GM18498 (cell line): Measurements from ENCODE around the gene AWAT1.
A peak's percentile ranks its signal among the peaks of the same experiment; 100 is the strongest.
"Not testable (repeated sequence)": the region's sequence is repeated elsewhere in the genome, so short reads cannot be mapped to it uniquely, and the experiment has no call there.

Source experiments
- ATAC-seq: cut with Tn5 transposase; IDR thresholded peaks from one replicate; pipeline ENCODE4 v1.9.1; 2021; ENCODE audit warnings: mild to moderate bottlenecking, moderate library complexity; ENCODE audit not compliant: unreplicated experiment

AWAT1 gene

DNA sequence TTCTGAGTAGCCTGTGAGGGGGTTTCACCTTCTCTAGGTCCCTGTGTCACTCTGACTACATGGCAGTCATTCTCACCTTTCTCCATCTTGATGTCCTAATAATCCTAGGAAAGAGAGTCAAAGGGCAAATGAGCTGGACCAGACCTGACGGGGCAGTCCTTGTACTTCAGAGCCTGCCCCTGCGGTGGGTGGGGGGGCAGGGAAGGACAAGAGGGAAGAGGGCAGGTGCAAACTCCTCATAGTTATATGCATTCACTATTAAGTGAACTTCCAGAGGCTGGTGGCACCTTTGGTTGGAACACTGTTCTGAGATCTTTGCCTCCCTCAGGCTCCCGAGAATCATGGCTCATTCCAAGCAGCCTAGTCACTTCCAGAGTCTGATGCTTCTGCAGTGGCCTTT lies at the start of gene AWAT1:
TSS of gene AWAT1 (plus strand) at position 301 of the 400 bp plus-strand sequence. CDS start at position 342, 41 bp downstream.
- no peak for ATAC-seq

DNA sequence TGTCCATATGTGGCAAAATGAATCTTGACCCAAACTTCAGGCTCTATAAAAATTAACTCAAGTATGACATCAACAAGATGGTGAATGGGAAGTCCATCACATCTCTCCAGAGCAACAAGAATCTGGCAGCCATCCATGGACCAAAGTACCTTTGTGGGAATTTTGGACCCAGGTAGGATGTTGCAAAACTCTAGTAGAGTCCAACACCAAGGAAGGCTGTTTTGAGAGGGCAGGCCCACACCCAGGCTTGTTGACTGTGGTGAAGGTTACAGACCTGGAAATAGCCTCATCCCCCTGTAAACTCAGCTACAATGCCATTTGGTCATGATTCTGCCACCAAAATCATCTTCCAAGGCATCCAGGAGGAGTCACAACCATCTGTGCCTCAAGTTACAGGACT lies 44.2 kb upstream of the AWAT1 start:
- no peak for ATAC-seq

DNA sequence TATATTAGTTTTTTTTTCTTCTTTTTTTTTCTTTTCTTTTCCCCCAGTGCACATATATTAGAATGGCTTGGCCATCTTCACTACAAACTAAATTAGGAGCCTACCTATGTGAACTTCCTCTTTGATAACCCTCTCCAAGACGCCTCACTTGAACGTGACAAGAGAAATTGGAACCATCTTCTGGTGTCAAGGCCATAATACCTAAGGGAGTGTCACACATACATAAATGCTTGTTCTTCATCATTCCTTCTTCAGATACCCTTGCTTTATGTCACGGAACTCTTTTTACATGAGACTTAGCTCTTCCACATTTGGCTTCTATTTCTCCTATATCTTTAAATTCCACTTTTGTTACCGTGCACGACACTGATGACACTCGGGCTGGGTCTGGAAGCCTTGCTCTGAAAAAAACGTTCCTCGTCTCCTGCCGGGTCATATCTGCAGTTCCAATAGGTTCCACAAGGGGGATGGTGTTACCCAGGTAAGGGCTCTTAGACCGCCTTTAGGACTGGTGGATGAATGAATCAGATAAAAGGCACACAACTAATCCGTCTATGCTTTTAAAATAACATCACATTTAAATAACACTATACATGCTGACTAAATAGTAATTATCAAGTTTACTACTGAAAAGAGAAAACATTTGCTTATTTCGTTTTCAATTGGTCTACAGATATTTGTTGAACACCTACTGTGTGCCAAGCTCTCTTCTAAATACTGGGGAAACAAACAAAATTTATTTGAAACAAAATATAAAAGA lies 37.3 kb upstream of the AWAT1 start:
- ATAC-seq = peak; percentile 73

DNA sequence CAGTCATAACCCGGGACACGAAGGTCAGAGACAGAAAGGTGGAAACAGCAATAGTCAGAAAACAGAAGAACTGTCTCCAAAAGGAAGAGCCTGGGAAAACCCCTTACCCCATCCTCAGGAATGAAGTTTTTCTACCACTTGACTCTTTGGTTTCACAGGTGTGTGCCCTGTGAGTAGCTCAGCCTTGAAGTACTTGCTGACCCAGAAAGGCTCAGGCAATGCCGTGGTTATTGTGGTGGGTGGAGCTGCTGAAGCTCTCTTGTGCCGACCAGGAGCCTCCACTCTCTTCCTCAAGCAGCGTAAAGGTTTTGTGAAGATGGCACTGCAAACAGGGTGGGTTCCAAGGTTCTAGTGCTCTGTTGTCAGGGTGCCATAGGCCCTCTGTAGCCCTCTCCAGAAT lies 32.7 kb upstream of the AWAT1 start:
- no peak for ATAC-seq

DNA sequence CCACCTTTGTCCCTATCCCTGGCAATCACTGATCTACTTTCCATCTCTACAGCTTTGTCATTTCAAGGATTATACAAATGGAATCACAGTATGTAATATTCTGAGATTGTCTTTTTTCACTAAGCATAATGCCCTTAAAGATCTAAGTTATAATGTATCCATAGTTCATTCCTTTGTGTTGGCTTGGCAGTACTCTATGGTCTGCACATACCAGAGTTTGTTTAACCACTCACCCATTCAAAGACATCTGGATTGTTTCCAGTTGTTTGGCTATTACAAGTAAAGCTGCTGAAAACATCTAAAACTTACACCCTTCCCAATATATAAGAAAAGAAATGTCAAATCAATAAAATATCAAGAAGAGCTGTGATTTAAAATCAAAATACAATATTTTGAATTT lies 26.0 kb upstream of the AWAT1 start:
- no peak for ATAC-seq

DNA sequence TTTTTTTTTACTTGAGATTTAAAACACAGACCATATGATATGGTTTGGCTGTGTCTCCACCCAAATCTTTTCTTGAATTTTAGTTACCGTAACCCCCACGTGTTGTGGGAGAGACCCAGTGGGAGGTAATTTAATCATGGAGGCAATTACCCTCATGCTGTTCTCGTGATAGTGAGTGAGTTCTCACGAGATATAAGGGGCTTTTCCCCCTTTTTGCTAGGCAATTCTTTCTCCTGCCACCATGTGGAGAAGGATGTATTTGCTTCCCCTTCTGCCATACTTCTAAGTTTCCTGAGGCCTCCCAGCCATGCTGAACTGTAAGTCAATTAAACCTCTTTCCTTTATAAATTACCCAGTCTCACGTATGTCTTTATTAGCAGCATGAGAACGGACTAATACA lies 24.9 kb upstream of the AWAT1 start:
- ATAC-seq = not testable (repeated sequence)

DNA sequence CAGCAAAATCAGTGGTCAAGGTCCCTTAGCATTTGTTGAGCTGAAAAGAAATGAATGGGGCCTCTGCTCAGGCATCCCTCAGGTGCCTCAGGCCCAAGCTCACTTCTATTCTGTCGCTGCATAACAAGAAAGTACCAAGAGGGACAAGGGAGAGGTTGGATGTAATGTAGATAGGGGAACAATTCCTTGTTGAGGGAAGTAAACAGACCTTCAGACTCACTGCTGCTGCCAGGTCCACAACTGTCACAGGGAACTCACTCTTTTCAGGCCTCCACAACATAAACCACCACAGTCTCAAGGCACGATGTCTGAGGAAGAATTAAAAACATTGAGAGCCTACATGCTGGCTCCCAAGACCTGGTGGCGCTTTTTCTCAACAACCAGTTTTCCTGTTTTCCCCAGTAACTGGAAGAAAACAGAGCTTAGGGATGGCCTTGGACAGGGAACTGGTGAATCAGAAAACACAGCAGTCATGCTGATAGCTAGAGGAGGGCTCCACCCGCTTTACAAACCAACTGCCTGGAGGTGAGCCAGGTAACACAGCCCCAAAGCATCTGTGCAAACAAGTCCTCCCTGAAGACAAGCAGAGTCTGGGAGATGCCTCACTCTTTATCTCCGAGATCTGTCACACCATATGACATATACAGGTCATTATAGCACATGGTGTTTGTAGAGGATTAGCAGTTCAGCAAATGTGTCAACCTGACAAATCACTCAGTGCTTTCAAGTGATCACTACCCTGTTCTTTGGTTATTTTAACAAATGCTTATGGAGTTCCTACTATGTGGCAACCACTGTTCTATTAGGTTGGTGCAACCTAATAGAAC lies 14.3 kb upstream of the AWAT1 start:
- no peak for ATAC-seq

DNA sequence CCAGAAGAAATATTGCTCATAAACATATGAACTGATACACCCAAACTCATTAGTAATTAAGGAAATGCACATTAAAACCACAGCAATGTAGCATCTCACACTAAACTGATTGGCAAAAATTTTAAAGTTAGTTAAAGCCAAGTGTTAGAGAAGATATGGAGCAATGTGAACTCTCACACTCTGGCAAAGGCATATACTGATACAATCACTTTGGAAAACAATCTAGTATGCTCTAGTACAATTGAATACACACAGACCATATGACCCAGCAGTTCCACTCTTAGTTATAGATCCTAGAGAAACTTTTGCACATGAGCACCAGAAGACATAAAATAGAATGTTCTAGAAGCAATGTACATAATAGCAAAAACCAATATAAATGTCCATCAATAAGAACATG lies 8.4 kb upstream of the AWAT1 start:
- ATAC-seq = no peak

DNA sequence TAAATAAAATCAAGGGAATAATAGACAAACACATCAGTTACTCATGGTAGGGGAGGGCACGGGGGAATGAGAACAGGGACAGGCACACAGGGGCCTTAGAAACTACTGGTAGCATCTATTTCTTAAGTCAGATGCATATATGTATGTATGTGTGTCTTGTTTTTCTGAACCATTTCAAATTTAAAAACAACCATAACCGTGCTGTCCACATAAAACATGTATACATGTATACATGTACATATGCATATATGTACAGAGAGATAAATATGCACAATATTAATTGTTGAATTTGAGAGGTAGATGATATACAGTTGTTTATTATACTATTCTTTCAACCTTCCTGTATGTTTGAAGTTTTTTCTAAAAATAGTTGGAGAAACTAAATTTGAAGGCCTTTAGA lies 7.8 kb upstream of the AWAT1 start:
- ATAC-seq = no peak

DNA sequence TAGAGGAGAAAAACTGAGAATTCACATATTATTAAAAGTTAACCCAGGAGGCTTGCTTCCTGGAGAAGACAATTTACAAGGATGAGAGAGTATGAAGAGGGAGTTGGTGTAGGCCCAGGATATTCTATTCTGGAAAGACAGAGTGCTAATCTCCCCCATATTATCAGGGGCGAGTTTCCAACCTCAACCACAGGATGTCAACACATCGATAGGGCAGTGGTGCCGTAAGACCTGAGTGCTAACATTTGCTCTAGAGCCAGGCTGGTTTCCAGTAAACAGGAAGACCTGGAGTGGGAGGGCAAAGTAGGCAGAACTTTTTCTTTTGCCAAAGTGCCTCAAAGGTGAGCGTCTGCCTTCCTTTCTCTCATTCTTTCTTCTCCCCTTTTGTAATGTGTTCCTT lies 2.8 kb upstream of the AWAT1 start:
- ATAC-seq = no peak

DNA sequence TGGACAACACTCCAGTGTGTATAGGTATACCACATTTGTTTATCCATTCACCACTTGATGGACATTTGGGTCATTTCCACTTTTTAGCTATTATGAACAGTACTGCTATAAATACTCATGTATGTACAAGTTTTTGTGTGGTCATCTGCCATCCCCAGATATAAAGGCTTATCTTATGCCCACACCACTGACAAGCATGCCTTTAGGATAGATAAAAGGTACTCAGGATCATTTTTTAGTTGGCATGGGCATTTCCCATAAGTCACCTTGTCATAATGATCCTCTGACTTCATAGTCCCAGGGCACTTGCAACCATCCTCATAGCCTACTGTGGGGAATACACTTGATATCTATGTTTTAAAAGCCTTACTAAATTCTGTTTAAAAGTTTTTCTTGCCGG lies 6.3 kb downstream of the AWAT1 start:
- ATAC-seq = no peak

DNA sequence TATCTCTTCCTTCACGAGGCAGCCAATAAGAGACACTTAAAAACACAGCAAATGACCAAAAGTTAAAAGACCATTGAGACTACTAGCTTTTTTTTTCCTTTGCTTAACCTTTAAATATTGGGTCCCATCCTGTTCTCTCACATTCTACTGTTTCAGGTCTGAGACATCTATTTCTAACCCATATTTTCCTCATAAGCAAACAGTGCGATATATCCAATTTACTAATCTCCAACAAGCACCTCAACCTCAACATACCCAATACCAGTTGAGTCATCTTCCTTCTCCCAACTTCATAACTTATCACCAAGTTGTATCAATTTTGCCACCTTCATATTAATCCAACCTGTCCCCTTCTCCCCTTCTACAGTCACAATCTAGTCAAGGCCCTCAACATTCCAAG lies 7.0 kb downstream of the AWAT1 start:
- ATAC-seq = no peak

DNA sequence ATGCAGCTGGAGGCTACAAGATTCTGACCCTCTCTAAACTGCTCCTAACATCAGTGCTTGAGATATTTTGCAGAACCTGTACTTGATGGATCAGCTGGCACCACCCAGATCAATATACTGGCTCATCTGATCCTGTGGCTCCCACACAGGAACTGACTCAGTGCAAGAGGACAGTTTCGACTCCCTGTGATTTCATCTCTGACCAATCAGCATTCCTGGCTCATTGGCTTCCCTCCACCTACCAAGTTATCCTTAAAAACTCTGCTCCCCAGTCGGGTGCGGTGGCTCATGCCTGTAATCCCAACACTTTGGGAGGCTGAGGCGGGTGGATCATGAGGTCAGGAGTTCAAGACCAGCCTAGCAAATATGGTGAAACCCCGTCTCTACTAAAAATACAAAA lies 9.1 kb downstream of the AWAT1 start:
- not testable (repeated sequence) for ATAC-seq

DNA sequence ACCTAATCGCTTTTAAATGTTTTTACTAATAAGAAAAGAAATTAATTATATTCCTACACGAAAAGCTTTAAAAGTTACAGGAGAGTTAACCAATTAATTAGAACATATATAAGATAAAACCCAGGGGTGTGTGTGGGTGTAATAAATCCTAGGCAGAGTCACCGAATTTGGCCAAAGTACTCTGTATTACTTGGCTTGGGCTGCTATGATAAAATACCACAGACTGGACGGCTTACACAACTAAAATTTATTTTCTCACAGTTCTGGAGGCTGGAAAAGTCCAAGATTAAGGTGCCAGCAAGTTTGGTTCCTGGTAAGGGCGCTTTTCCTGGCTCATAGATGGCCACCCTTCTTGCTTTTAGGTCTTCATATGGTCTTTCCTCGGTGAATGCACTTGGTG lies 10.4 kb downstream of the AWAT1 start:
- ATAC-seq = no peak

DNA sequence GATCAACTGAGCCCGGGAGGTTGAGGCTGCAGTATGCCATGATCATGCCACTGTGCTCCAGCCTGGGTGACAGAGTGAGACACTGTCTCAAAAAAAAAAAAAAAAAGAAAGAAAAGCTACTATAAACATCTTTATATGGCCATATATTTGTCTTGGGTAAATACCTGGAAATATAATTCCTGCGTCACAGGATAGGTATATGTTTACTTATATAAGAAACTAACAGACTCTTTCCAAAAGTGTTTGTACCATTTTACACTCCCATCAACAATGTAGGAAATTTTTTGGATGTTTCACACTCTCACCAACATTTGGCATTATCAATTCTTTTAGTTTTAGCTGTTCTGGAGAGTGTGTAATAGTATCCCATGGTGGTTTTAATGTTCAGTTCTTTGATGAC lies 12.8 kb downstream of the AWAT1 start:
- no peak for ATAC-seq

DNA sequence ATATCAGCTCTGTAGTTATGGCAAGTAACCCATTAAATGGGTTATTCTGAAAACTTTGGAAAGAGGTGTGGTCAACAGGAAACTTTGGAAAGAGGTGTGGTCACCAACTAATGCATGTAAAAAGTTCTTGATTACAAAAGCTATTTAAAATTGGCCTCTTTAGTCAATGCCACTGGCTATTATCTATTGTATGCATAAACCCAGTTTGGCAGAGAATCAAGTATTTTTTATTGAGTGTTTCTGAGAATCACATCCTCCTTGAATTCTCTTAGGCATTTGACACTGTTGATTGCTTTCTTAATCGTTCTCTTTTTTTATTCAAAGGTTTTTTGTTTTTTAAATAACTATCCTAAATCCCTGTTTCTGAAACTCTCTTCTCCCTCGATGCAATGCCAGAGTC lies 18.0 kb downstream of the AWAT1 start:
- no peak for ATAC-seq

DNA sequence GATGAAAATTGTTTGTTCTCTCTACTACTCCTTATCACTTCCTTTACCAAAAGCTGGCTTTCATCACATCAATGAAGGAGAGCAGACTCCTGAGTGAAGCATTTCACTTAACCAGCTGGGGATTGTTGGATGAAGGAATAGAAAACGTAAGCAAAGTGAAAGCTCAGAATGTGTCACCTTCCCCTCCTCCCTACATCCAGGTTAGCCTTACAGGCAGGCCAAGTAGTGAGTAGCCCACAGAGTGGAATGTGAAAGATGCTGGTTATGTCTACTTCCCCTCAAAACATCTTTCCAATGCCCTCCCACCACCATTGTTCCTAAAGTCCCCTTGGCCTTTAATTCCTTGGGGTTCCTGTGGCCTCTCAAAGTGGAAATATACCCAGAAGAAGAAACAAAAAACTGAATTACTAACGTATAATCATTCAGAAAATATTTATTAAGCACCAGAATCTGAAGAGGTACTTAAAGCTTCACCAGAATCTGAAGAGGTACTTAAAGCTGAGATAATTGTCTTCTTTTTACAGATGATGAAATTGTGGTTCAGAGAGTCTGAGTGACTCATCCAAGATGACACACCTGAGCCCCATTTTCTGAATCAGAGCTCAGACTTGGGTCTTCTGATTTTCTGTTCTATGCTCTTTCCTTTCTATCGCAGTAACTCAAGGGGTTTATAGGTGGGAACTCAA lies 19.1 kb downstream of the AWAT1 start:
- ATAC-seq = no peak

DNA sequence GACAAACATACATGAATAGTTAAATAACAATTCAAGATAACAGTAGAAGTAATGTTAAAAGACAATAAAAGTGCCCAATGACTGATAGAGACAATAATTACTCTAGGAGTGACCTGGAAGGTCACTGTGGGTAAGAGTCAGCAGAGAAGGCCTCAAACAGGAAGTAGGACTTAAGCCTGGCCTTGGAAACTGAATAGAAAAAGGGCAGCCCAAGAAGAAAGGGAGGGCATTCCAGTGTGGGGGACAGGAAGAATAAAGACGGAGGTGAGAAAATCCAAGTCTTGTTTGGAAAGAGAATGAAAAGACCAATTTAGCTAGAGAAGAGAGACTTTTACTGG lies 19.6 kb downstream of the AWAT1 start:
- no peak for ATAC-seq

DNA sequence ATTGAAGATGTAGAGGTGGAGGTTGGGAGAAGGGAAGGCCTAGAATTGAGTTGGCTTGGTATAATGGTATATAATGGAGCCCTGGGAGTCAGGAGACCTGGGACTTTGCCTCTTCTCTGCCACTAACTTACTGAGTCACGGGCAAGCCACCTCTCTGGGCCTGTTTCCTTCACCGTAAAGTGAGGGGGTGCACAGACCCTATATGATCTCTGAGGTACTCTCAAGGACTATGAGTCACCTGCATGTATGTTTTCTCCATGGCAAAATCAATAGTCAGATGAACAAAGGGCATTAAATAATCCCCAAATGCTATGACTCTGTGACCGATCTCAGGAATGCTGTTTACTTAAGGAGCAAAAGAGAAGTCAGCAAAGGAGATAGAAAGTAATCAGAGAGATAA lies 20.5 kb downstream of the AWAT1 start:
- no peak for ATAC-seq

DNA sequence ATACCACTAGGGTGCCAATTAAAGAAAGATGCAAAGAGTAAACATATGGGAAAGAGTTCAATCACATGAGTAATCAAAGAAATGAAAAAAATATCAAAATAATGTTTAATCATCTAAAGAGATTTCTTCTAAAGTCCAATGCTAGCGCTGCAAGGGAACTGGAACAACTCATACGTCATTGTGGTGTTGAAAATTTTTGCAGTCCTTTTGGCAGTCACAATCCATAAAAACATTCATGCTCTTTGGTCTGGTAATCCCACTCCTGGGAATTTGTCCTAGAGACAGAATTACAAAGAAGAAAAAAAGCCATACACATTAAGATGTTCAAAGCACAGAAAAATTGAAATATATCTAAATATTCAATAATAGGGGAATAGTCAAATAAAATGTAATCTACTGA lies 21.0 kb downstream of the AWAT1 start:
- ATAC-seq = no peak

DNA sequence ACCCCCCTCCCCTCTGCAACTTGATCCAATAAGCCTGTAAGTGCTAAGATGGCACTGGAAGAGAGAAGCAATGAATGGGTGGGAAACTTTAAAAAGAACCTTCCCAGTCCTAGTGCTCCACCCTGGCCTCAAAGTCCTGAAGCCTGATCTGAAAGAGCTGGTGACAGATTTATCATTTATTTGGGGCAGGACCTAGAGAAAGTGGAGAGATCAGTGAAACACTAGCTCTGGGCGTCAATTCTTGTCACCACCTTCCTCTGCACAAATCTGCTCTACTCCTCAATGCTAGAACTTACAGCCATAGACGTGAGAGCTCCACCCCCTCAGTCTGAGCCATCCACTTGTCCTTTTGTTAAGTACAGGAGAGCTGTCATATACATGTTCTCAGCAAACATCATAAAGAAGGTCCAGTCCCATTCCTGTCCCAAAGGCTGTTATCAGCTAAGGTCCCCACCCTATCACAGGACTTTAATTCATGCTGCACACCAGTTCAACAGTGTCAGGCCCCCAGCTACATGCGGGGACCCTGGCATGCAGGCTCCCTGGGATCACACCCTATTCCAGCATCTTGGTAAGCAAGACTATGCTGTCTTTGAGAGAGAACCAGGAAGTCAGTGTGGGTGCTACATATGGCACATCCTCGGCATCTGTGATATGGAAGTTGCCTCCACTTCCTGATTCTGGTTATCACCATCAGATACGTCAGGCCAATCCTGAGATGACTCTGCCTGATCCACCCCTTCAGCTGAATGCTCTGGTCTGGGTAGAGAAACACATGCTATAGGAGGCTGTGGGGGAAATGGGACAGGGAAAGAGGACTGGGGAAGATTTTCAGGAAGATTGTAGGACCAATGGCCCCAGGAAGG lies 23.2 kb downstream of the AWAT1 start:
- no peak for ATAC-seq
